HG02943 (cell line): Measurements from ENCODE around the gene PHPT1.
"Not testable (repeated sequence)": the region's sequence is repeated elsewhere in the genome, so short reads cannot be mapped to it uniquely, and the experiment has no call there.

Experiments
- ATAC-seq: cut with Tn5 transposase; IDR thresholded peaks from one replicate; pipeline ENCODE4 v1.9.1; 2021; ENCODE audit warnings: mild to moderate bottlenecking, low read depth, moderate library complexity; ENCODE audit not compliant: unreplicated experiment

The PHPT1 gene

GRCh38 chr9:136821826-136822544, 27.2 kb upstream of the PHPT1 start:
- ATAC-seq: no peak

GRCh38 chr9:136823136-136824046, 25.8 kb upstream of the PHPT1 start:
- no peak for ATAC-seq

GRCh38 chr9:136824496-136825225, 24.5 kb upstream of the PHPT1 start:
- ATAC-seq: no peak

- no peak for ATAC-seq
These were observed 23.7 kb upstream of the PHPT1 start for GRCh38 chr9:136825295-136826187.

- no peak for ATAC-seq
These were observed 23.0 kb upstream of the PHPT1 start for GRCh38 chr9:136826188-136826541.

GRCh38 chr9:136826703-136827582, 22.3 kb upstream of the PHPT1 start:
- ATAC-seq: no peak

- ATAC-seq: no peak
These were observed 21.3 kb upstream of the PHPT1 start for GRCh38 chr9:136827794-136828473.

- ATAC-seq: no peak
These were observed 20.6 kb upstream of the PHPT1 start for GRCh38 chr9:136828474-136829140.

GRCh38 chr9:136829412-136829811, 19.8 kb upstream of the PHPT1 start:
- ATAC-seq: no peak

GRCh38 chr9:136829981-136830885, 19.0 kb upstream of the PHPT1 start:
- ATAC-seq: no peak

- no peak for ATAC-seq
These were observed 18.0 kb upstream of the PHPT1 start for GRCh38 chr9:136831002-136831719.

GRCh38 chr9:136831720-136832104, 17.5 kb upstream of the PHPT1 start:
- no peak for ATAC-seq

- no peak for ATAC-seq
These were observed 16.6 kb upstream of the PHPT1 start for GRCh38 chr9:136832581-136832980.

GRCh38 chr9:136833381-136834048, 15.7 kb upstream of the PHPT1 start:
- ATAC-seq: not testable (repeated sequence)

GRCh38 chr9:136835162-136835931, 13.9 kb upstream of the PHPT1 start:
- no peak for ATAC-seq
